ENCODE results near the gene TSPAN3. TPM values are rescaled to one million over a fixed set of nuclear protein-coding genes. Genes with fewer than 3 reads are reported as not detected.
A peak's percentile ranks its signal among the peaks of the same experiment; 100 is the strongest.

TSPAN3 gene
- total RNA-seq, 1 donor from 2014 or later: 187 TPM

DNA sequence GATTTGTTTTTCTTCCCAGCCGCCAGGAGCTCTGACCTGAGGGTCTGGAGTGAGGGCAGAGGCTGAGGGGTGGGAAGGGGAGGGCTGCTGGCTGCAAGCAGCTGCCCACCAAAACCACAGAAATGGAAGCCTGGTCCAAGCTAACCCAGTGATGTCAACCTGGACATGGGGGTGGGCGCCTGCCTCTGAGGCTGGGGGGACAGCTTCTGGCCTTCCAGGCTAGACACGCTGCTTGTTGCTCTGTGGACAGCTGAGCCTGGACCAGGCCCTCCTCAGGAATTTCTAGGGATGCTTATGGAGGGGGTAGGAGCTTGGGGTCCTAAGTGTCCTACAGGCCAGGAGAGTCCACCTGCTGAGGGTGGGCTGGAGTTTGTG is 54.6 kb downstream of the TSPAN3 start:
- Histone ChIP-seq H3K36me3 (ENCODE audit: control insufficient read depth, insufficient read depth, low read length) (no peaks in the 10 kb centered on the region), H3K27me3 (ENCODE audit: control insufficient read depth, insufficient read depth, low read length) (no peaks in the 10 kb centered on the region), H3K4me3 (ENCODE audit: low read depth, low read length) (no peak overlapping the region)
- FAIRE-seq (no peak), DNase-seq (ENCODE audit: low read depth) (no peak)
- TF ChIP-seq, protein P1, sequence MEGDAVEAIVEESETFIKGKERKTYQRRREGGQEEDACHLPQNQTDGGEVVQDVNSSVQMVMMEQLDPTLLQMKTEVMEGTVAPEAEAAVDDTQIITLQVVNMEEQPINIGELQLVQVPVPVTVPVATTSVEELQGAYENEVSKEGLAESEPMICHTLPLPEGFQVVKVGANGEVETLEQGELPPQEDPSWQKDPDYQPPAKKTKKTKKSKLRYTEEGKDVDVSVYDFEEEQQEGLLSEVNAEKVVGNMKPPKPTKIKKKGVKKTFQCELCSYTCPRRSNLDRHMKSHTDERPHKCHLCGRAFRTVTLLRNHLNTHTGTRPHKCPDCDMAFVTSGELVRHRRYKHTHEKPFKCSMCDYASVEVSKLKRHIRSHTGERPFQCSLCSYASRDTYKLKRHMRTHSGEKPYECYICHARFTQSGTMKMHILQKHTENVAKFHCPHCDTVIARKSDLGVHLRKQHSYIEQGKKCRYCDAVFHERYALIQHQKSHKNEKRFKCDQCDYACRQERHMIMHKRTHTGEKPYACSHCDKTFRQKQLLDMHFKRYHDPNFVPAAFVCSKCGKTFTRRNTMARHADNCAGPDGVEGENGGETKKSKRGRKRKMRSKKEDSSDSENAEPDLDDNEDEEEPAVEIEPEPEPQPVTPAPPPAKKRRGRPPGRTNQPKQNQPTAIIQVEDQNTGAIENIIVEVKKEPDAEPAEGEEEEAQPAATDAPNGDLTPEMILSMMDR (IDR thresholded peaks at IDR 0.05; ENCODE audit: insufficient read depth, low read length, severe bottlenecking): no peak

DNA sequence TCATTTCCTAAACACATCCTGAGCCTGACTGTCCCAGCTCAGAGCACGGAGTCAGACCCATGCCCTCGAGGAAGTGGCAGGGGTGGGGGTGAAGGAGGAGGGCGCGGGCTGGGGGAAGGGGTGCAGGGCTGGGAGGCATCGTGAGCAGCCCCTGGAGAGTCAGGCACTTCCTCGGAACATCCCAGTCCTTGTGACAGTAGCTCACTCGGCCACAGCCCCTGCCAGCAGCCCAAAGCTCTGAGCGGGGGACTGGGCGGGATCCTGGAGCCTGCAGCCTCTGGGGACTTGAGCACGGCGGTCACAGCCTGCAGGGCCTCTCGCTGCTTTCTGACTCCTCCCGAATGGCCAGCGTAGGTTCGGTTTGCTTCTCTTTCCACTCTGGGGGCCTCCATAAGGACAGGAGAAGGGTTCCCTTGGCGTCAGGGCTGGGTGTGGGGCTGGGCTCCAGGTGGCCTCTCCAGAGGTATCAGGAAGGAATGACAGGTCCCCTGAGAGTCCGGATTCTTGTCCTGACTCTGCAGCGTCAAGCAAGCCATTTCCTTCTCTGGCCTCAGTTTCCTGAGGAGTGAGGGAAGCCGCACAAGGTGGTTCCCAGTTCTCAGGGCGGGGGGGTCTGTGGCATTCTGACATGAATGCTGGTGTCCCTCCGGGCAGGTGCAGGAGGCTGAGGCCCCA is 55.1 kb downstream of the TSPAN3 start:
- DNase-seq (ENCODE audit: low read depth) (no peak), FAIRE-seq (no peak)
- Histone ChIP-seq H3K4me3 (ENCODE audit: low read depth, low read length) (no peak overlapping the region), H3K36me3 (ENCODE audit: control insufficient read depth, insufficient read depth, low read length) (no peaks in the 10 kb centered on the region), H3K27me3 (ENCODE audit: control insufficient read depth, insufficient read depth, low read length) (no peaks in the 10 kb centered on the region)
- TF ChIP-seq, protein P1 (IDR thresholded peaks at IDR 0.05; ENCODE audit: insufficient read depth, low read length, severe bottlenecking): no peak

DNA sequence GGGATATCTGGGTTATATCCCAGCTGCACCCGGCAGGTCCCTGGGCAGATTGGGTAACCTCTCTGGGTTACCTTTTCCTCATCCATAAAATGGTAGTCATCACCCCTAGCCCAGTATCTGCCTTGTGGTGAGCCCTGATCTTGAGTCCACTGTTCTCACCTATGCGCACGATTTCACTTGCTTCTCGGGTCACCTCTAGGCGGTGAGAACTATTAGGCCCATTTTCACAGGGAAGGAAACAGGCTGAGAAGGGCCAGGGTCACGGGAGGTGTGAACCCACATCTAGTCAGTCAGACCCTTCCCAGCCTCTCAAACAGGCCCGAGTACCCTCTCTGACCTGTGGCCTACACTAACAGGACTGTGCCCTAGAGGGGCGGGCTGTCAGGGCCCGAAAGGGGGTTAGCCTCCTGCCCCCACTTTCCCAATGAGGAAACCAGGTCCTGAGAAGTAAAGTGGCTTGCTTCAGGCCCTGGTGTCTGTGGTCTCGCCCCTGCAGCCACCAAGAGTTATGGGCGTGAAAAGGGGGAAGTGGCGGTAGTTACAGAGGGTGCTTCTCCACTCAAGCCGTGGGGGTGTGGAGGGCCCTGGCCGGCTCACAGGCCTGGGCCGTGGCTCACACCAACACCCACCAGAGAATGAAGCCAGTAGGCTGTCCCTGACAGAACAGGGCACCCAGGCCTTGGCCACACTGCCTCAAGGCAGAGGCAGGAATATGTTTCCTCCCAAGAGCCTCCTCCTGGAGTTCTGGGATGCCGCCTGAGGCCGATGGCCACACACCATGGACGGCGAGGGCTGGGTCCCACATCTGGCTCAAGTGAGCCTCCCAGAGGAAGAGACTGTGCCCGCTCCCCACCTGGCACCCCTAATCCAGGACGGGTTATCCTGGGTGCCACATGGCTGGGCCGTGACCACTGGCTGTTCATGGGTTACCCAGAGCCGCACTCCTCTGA is 56.5 kb downstream of the TSPAN3 start:
- no peaks in the 10 kb centered on the region for H3K36me3 ChIP-seq (ENCODE audit: control insufficient read depth, insufficient read depth, low read length)
- TF ChIP-seq, protein P1 (IDR thresholded peaks at IDR 0.05; ENCODE audit: insufficient read depth, low read length, severe bottlenecking): no peak
- peak; percentile 13 for FAIRE-seq

DNA sequence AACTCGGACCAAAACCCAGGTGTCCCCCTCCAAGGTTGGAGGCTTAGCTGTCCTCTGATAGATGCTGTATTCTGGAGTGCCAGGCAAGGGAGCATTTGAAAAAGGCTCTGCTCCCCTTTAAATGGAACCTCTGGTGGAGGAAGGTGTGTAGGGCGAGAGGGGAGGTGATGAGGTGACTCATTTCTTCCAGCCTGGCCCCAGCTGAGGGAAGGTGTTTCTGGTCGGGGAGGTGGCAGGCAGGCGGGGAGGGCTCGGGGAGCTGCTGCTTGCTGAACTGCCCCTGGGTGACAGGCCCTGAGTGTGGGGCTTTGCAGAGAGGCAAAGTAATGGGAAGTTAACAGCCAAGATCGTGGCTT is 57.2 kb downstream of the TSPAN3 start:
- no peaks in the 10 kb centered on the region for H3K27me3 ChIP-seq (ENCODE audit: control insufficient read depth, insufficient read depth, low read length)
- DNase-seq (ENCODE audit: low read depth): peak; percentile 26
- no peak for FAIRE-seq
- H3K36me3 ChIP-seq (ENCODE audit: control insufficient read depth, insufficient read depth, low read length): no peaks in the 10 kb centered on the region
- TF ChIP-seq, protein P1 (IDR thresholded peaks at IDR 0.05; ENCODE audit: insufficient read depth, low read length, severe bottlenecking): no peak
- no peak overlapping the region for H3K4me3 ChIP-seq (ENCODE audit: low read depth, low read length)

More for the DNA sequence above, 56.5 kb downstream of the TSPAN3 start:
- no peak for DNase-seq (ENCODE audit: low read depth)
- H3K27me3 ChIP-seq (ENCODE audit: control insufficient read depth, insufficient read depth, low read length): no peaks in the 10 kb centered on the region
- H3K4me3 ChIP-seq (ENCODE audit: low read depth, low read length): no peak overlapping the region

DNA sequence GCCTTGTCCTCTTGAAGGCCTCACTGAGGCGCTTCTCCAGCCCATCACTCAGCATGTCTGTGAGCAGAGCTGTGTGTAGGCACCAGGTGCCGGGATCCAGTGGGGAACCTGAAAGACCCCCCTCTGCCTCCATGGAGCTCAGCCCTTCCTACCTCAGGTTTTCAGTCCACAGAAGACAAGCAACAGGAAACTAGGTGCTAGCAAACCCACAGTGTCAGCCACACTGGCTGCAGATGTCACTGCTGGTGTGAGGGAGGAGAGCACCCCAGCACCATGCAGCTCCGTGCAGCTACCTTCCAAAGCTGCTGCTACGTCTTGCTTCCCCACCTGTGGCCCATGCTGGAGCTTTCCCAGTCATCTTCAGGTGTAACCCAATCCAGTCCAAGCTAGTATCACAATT is 58.0 kb downstream of the TSPAN3 start:
- no peak overlapping the region for H3K4me3 ChIP-seq (ENCODE audit: low read depth, low read length)
- H3K36me3 ChIP-seq (ENCODE audit: control insufficient read depth, insufficient read depth, low read length): no peaks in the 10 kb centered on the region
- no peak for FAIRE-seq
- no peaks in the 10 kb centered on the region for H3K27me3 ChIP-seq (ENCODE audit: control insufficient read depth, insufficient read depth, low read length)
- TF ChIP-seq, protein P1 (IDR thresholded peaks at IDR 0.05; ENCODE audit: insufficient read depth, low read length, severe bottlenecking): no peak
- no peak for DNase-seq (ENCODE audit: low read depth)

All from bronchial epithelial cell (primary cell).